Measurements from ENCODE around the gene SPOCD1.

The SPOCD1 gene

DNA sequence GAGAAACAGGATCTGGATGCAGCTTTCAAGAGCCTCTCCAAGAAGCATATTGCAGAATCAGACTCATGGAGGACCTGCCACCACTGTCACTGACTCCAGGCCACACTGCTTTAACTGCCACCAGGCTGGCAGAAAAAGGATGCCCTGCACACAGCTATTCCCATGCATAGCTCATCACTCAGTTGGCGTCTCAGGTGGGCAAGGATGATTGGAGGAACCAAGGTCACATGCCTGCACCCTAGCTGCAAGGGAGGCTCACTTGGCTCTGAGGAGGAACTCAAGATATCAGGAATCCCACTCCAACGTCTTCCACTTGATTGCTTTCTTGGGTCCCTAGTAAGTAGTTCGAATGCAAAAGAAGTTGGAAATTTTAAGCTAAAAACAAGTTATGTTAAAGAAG, 19.6 kb upstream of the SPOCD1 start:
- TF ChIP-seq MYC (IDR thresholded peaks at IDR 0.05; ENCODE audit: low read depth, low read length) = no peak
- TF ChIP-seq, protein P1, sequence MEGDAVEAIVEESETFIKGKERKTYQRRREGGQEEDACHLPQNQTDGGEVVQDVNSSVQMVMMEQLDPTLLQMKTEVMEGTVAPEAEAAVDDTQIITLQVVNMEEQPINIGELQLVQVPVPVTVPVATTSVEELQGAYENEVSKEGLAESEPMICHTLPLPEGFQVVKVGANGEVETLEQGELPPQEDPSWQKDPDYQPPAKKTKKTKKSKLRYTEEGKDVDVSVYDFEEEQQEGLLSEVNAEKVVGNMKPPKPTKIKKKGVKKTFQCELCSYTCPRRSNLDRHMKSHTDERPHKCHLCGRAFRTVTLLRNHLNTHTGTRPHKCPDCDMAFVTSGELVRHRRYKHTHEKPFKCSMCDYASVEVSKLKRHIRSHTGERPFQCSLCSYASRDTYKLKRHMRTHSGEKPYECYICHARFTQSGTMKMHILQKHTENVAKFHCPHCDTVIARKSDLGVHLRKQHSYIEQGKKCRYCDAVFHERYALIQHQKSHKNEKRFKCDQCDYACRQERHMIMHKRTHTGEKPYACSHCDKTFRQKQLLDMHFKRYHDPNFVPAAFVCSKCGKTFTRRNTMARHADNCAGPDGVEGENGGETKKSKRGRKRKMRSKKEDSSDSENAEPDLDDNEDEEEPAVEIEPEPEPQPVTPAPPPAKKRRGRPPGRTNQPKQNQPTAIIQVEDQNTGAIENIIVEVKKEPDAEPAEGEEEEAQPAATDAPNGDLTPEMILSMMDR (IDR thresholded peaks at IDR 0.05; ENCODE audit: low read depth, low read length) = no peak
- no peak for TF ChIP-seq POLR2A (IDR thresholded peaks at IDR 0.05; ENCODE audit: extremely low read depth, insufficient read length)
- TF ChIP-seq, protein P2, sequence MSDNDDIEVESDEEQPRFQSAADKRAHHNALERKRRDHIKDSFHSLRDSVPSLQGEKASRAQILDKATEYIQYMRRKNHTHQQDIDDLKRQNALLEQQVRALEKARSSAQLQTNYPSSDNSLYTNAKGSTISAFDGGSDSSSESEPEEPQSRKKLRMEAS (IDR thresholded peaks at IDR 0.05; ENCODE audit: low read depth, low read length) = no peak
- no peak overlapping the region for H3K4me3 ChIP-seq (ENCODE audit: low read depth, low read length)
- no peak for DNase-seq (ENCODE audit: low read depth)

DNA sequence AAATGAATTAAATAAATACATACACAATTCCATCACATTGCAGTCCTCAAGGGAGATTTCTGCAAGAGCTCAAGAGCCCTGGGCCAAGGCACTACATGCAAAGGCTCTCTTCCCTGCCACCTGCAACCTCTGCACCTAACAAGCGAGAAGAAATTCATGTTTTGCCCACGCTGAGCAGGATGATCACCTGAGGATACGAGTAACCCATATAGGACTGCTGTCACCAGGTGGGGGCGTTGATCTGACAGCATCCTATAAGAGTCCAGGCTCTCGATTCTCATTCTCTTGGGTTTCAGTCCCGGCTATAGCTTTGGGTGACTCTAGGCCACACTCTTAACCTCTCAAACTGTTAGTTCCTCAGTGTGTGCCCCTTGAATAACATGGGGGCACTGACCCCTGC, 18.7 kb upstream of the SPOCD1 start:
- TF ChIP-seq, protein P1 (IDR thresholded peaks at IDR 0.05; ENCODE audit: low read depth, low read length) = no peak
- TF ChIP-seq MYC (IDR thresholded peaks at IDR 0.05; ENCODE audit: low read depth, low read length) (no peak), POLR2A (IDR thresholded peaks at IDR 0.05; ENCODE audit: extremely low read depth, insufficient read length) (no peak)
- TF ChIP-seq, protein P2 (IDR thresholded peaks at IDR 0.05; ENCODE audit: low read depth, low read length) = no peak
- DNase-seq (ENCODE audit: low read depth) = no peak
- H3K4me3 ChIP-seq (ENCODE audit: low read depth, low read length) = no peak overlapping the region

DNA sequence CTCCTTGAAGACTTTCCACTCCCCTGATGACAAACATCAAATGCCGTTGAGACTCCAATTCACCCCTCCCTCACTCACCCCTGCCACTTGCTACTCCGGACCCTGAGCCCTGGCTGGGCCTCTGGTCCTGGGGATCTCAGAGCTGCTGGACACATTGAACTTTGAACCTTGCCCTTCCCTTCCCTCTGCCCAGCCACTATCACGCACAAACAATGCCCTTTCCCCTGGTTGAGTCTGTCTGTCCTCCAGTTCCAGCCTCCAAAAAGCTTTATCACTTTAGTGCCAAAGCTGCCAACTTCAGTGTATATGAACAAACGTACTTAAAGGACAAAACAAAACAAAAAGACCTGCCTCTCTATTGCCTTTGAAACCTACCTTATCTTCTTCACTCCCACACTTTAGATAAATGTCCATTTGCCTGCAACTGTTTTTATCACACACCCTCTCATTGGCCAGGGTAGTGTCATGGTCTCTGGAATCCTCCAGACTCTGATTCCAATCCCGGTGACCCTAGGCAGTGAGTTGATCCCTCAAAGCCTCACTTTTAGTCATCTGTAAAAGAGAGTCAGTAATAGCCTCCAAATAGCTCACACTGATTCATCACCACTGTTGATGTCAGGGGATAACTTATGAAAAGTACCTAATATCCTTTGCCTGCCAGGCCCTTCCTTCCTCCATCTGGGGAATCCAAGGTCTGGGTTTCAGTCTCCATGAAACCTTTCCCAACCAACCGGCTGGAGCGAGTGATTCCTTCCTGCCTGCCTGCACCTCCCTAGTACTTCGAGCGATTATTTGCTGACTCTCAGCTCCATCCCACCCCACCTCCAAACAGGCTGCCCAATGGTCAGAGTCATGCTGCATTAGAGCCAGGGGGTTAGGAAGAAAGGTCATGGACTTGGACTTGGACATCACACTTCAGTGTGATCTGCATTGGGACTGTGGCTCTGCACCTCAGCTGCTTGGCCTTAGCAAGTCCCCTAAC, 15.9 kb upstream of the SPOCD1 start:
- DNase-seq (ENCODE audit: low read depth) = no peak
- TF ChIP-seq POLR2A (IDR thresholded peaks at IDR 0.05; ENCODE audit: extremely low read depth, insufficient read length) (no peak), MYC (IDR thresholded peaks at IDR 0.05; ENCODE audit: low read depth, low read length) (no peak)
- TF ChIP-seq, protein P1 (IDR thresholded peaks at IDR 0.05; ENCODE audit: low read depth, low read length) = no peak
- TF ChIP-seq, protein P2 (IDR thresholded peaks at IDR 0.05; ENCODE audit: low read depth, low read length) = no peak
- no peak overlapping the region for H3K4me3 ChIP-seq (ENCODE audit: low read depth, low read length)

DNA sequence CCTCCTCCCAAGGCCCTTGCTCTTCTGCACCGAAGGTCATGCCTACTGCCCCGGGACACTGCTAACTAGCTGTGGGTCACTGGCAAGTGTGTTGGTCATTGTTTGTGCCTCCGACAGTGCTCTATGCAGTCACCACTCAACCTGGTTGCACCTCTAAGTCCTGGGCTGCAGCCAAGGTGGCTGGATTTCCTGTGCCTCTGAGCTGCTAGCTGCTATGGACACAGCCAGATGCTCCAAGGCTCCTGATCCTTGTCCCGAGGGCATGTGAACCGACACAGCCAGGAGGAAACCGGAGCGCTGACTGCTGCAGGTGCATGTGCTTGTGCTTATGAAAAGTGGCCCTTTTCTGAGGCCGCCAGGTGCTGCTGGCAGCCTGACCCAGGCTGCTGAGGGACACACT, 14.7 kb upstream of the SPOCD1 start:
- TF ChIP-seq, protein P1 (IDR thresholded peaks at IDR 0.05; ENCODE audit: low read depth, low read length) = no peak
- TF ChIP-seq POLR2A (IDR thresholded peaks at IDR 0.05; ENCODE audit: extremely low read depth, insufficient read length) (no peak), MYC (IDR thresholded peaks at IDR 0.05; ENCODE audit: low read depth, low read length) (no peak)
- TF ChIP-seq, protein P2 (IDR thresholded peaks at IDR 0.05; ENCODE audit: low read depth, low read length) = no peak
- DNase-seq (ENCODE audit: low read depth) = no peak
- no peak overlapping the region for H3K4me3 ChIP-seq (ENCODE audit: low read depth, low read length)

DNA sequence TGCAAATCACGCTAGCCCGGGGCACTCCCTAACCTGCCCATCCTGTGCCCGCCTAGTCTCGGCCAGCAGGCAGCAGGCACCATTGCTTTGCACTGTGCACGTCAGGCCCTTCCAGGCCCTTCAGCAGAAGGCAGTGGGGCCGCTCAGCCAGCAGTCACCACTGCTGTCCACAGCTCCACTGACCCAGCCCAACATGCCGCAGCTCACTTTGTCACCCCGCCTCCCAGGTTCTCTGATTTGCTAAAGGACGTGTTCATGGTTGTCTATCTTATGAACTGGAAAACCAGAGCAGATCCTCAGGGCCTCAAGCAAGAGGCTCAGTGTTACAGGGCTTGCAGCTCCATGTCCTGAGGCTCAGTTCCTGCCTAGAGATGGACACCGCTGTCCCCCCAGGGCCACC, 14.2 kb upstream of the SPOCD1 start:
- H3K4me3 ChIP-seq (ENCODE audit: low read depth, low read length) = no peak overlapping the region
- DNase-seq (ENCODE audit: low read depth) = no peak
- TF ChIP-seq, protein P2 (IDR thresholded peaks at IDR 0.05; ENCODE audit: low read depth, low read length) = no peak
- TF ChIP-seq, protein P1 (IDR thresholded peaks at IDR 0.05; ENCODE audit: low read depth, low read length) = no peak
- TF ChIP-seq MYC (IDR thresholded peaks at IDR 0.05; ENCODE audit: low read depth, low read length) = no peak
- no peak for TF ChIP-seq POLR2A (IDR thresholded peaks at IDR 0.05; ENCODE audit: extremely low read depth, insufficient read length)
